SK-N-SH (cell line): ENCODE measurements around the gene PDIA3. TPM values are rescaled to one million over a fixed set of nuclear protein-coding genes. Genes with fewer than 3 reads are reported as not detected.

Source experiments
- CTCF ChIA-PET: fragments of 300-600, 350-600 bp; formaldehyde crosslinking; extraction: SDS; loops from one replicate; lab custom pipeline; 2021; lab: Yijun Ruan, JAX
- POLR2A ChIA-PET: fragments of 350-600 bp; sonication (Branson Sonifier 250); formaldehyde crosslinking; extraction: SDS; loops from one replicate; lab custom pipeline; 2020; ENCODE audit warnings: antibody characterized with exemption, inconsistent platforms; lab: Yijun Ruan, JAX
- DNase-seq: peaks from one replicate; pipeline ENCODE4 v3.0.0; 2012
- H2AFZ ChIP-seq: fragments of 200-600 bp; sonication (generic); 2 replicates; pipeline ENCODE4 v1.8.1; 2016; ENCODE audit warnings: antibody characterized with exemption, mild to moderate bottlenecking, low read depth
- H3F3A ChIP-seq: fragments of 200-600 bp; sonication (generic); replicated peaks from 2 replicates; pipeline ENCODE3; 2016; ENCODE audit warnings: antibody characterized with exemption, mild to moderate bottlenecking; ENCODE audit not compliant: insufficient read depth
- H3K27ac ChIP-seq, 2 experiments: fragments of 200-500 bp in 1 of 2; fragments of 200-600 bp in 1 of 2; sonication (Bioruptor generic) in 1 of 2; sonication (generic), shearing (Covaris generic) in 1 of 2; 2 replicates each; pipeline versions ENCODE4 v1.5.1 to v1.6.1; 2014 to 2016; ENCODE audit warnings: low read depth in 2 of 2, inconsistent platforms in 1 of 2, low read length in 1 of 2, mild to moderate bottlenecking in 1 of 2, mixed read lengths in 1 of 2
- H3K27me3 ChIP-seq: fragments of 200-600 bp; sonication (generic), shearing (Covaris generic); 2 replicates; pipeline ENCODE4 v1.6.1; 2016; ENCODE audit warnings: mixed run types; ENCODE audit not compliant: insufficient read depth
- H3K36me3 ChIP-seq, 2 experiments: fragments of 200-500 bp in 1 of 2; fragments of 200-600 bp in 1 of 2; sonication (Bioruptor generic) in 1 of 2; sonication (generic) in 1 of 2; replicated peaks in 1 of 2; 2 replicates each; pipeline versions ENCODE3 to v1.5.1; 2014 to 2016; ENCODE audit warnings: low read length in 1 of 2, mild to moderate bottlenecking in 1 of 2; ENCODE audit not compliant: insufficient read depth in 2 of 2, control insufficient read depth in 1 of 2
- H3K4me1 ChIP-seq, 2 experiments: fragments of 200-500 bp in 1 of 2; fragments of 200-600 bp in 1 of 2; sonication (Bioruptor generic) in 1 of 2; sonication (generic), shearing (Covaris generic) in 1 of 2; 2 replicates each; pipeline versions ENCODE4 v1.5.1 to v1.6.1; 2014 to 2016; ENCODE audit warnings: low read depth in 1 of 2, low read length in 1 of 2, mixed run types in 1 of 2; ENCODE audit not compliant: insufficient read depth in 2 of 2, control insufficient read depth in 1 of 2
- H3K4me2 ChIP-seq: fragments of 200-600 bp; sonication (generic), shearing (Covaris generic); 2 replicates; pipeline ENCODE4 v1.6.1; 2017; ENCODE audit warnings: mixed run types
- H3K4me3 ChIP-seq, 2 experiments: fragments of 200-500 bp in 1 of 2; fragments of 200-600 bp in 1 of 2; sonication (Bioruptor generic) in 1 of 2; sonication (generic), shearing (Covaris generic) in 1 of 2; 2 replicates each; pipeline versions ENCODE4 v1.5.1 to v1.8.1; 2014 to 2016; ENCODE audit warnings: low read depth in 2 of 2, inconsistent platforms in 1 of 2, low read length in 1 of 2, mild to moderate bottlenecking in 1 of 2, mixed read lengths in 1 of 2, moderate library complexity in 1 of 2
- H3K79me2 ChIP-seq: fragments of 200-600 bp; sonication (generic); 2 replicates; pipeline ENCODE4 v1.8.1; 2017; ENCODE audit warnings: mild to moderate bottlenecking; ENCODE audit not compliant: insufficient read depth
- H3K9ac ChIP-seq: fragments of 200-600 bp; sonication (generic); 2 replicates; pipeline ENCODE4 v1.6.1; 2017; ENCODE audit warnings: mixed run types
- H3K9me2 ChIP-seq: fragments of 200-600 bp; sonication (generic); 2 replicates; pipeline ENCODE4 v1.6.1; 2017; ENCODE audit warnings: mixed run types
- H3K9me3 ChIP-seq: fragments of 200-600 bp; sonication (generic); 2 replicates; pipeline ENCODE4 v1.6.1; 2017; ENCODE audit warnings: mixed run types, mild to moderate bottlenecking, moderate library complexity
- H4K20me1 ChIP-seq: fragments of 200-600 bp; sonication (generic); 2 replicates; pipeline ENCODE4 v1.6.1; 2017; ENCODE audit warnings: mild to moderate bottlenecking, mixed run types; ENCODE audit not compliant: insufficient read depth
- CTCF ChIP-seq: fragments of 200-600 bp; sonication (generic); IDR thresholded peaks from 2 replicates; pipeline ENCODE4 v1.6.1; 2017; ENCODE audit warnings: antibody characterized with exemption, mild to moderate bottlenecking, moderate library complexity
- ELF1 ChIP-seq: IDR thresholded peaks from 2 replicates; pipeline ENCODE4 v1.4.0; 2012
- EZH2phosphoT487 ChIP-seq: fragments of 200-600 bp; sonication (generic); IDR thresholded peaks from 2 replicates; pipeline ENCODE4 v1.6.1; 2017; ENCODE audit warnings: low read depth, mixed run types, mild to moderate bottlenecking, antibody characterized with exemption, moderate library complexity, borderline replicate concordance
- FOXM1 ChIP-seq: IDR thresholded peaks from 2 replicates; pipeline ENCODE4 v1.4.0; 2012; ENCODE audit warnings: low read depth, mild to moderate bottlenecking
- GATA2 ChIP-seq: sonication (generic); formaldehyde crosslinking; IDR thresholded peaks from 2 replicates; pipeline ENCODE4 v1.5.0; 2020; ENCODE audit warnings: mild to moderate bottlenecking, missing genetic modification reagents
- JUND ChIP-seq: IDR thresholded peaks from 2 replicates; pipeline ENCODE4 v1.4.0; 2012
- NFIC ChIP-seq: IDR thresholded peaks from 2 replicates; pipeline ENCODE4 v1.4.0; 2012; ENCODE audit warnings: borderline replicate concordance
- NRF1 ChIP-seq: IDR thresholded peaks from 2 replicates; pipeline ENCODE4 v1.6.1; 2012; ENCODE audit warnings: low read depth, mild to moderate bottlenecking, low read length
- POLR2AphosphoS5 ChIP-seq: IDR thresholded peaks from 2 replicates; pipeline ENCODE4 v1.6.1; 2012; ENCODE audit warnings: low read depth, low read length
- RAD21 ChIP-seq: IDR thresholded peaks from 2 replicates; pipeline ENCODE4 v1.6.1; 2012; ENCODE audit warnings: mild to moderate bottlenecking, low read length
- RFX5 ChIP-seq: IDR thresholded peaks from 2 replicates; pipeline ENCODE4 v1.6.1; 2012; ENCODE audit warnings: mild to moderate bottlenecking, improper control_type of control experiment, low read length
- RXRA ChIP-seq: IDR thresholded peaks from 2 replicates; pipeline ENCODE4 v1.4.0; 2012; ENCODE audit warnings: low read depth, mild to moderate bottlenecking, borderline replicate concordance
- SIN3A ChIP-seq: IDR thresholded peaks from 2 replicates; pipeline ENCODE4 v1.6.1; 2012; ENCODE audit warnings: low read depth, mild to moderate bottlenecking, low read length, moderate library complexity, borderline replicate concordance
- SMC3 ChIP-seq: IDR thresholded peaks from 2 replicates; pipeline ENCODE4 v1.6.1; 2012; ENCODE audit warnings: low read depth, low read length, improper control_type of control experiment
- TCF12 ChIP-seq: IDR thresholded peaks from 2 replicates; pipeline ENCODE4 v1.4.0; 2012
- WGBS: methylation state at CpG from one replicate; pipeline ENCODE4 v1.1.6; 2017; ENCODE audit warnings: low lambda C conversion rate; 5-methylcytosine and 5-hydroxymethylcytosine counted together
- polyA plus RNA-seq, 3 experiments: library from polyadenylated mRNA; depleted of rRNA; stranded (reverse); fragments of >200 nt; gene quantifications; 2 replicates each; pipeline ENCODE4 v1.2.3, GENCODE V29; 2012
- TF ChIP-seq, protein P1 (sequence below): IDR thresholded peaks from 2 replicates; pipeline ENCODE4 v1.4.0; 2012; ENCODE audit warnings: low read depth, borderline replicate concordance

The PDIA3 gene
- polyA plus RNA-seq, 1 of the 3 experiments (the other 2 are of a cell fraction) = 177 TPM

DNA sequence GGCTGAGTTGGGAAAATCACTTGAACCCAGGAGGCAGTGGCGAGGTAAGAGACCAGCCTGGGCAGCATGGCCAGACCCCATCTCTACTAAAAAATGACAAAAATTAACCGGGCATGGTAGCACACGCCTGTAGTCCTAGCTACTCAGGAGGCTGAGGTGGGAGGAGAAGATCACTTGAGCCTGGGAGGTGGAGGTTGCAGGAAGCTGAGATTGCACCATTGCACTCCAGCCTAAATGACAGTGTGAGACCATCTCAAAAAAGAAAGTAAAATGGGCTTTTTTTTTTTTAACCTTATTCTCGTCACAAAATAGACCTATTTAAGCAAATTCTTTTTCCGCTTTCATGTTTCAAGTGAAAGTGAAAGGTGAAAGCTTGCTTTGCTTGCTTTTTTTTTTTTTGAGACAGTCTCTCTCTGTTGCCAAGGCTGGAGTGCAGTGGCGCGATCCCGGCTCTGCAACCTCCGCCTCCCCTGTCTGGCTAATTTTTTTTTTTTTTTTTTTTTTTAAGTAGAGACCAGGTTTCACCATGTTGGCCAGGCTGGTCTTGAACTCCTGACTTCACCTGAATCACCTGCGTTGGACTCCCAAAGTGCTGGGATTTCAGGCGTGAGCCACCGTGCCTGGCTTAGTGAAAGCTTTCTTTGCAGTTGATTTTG, 3.6 kb downstream of the PDIA3 start:
- POLR2A ChIA-PET = no interaction called here
- H3K4me2 ChIP-seq = peak overlapping the region; percentile 90; the same call in 1 of the 2 replicates
- no peaks in the 10 kb centered on the region for H3F3A ChIP-seq

DNA sequence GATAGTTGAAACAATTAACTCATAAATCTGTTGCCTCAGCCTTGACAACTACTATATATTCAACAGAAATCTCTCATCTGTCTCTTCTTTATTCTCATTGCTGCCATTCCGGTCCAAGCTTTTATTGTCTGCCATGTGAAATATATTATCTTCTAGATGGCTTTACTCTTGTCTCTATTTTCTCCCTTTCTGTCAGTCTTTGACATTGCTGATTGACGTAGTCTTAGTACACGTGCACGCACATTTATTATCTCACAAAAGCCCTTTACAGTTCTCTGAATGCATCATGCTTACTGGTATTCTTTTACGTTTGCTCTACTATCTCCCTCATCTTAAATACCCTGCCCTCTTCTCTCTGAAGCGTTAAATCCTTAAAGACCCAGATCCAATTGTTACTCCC, 5.6 kb downstream of the PDIA3 start:
- Histone ChIP-seq H3K36me3 (peaks cover 24 to 41% of the 10 kb centered on the region in 2 experiments), H3K4me3 (no peak overlapping the region), H3K4me2 (no peak overlapping the region), H3K27me3 (no peaks in the 10 kb centered on the region), H3K27ac (no peak overlapping the region), H3K9ac (no peak overlapping the region), H3K4me1 (peaks cover 0 to 8% of the 10 kb centered on the region in 2 experiments; a peak in 2 of 4 replicates), H3K9me3 (no peaks in the 10 kb centered on the region), H2AFZ (no peak overlapping the region)
- DNase-seq = no peak
- 93% methylated on average over 6 of the region's 6 CpGs for WGBS
- no peak for TF ChIP-seq JUND
- no peak for TF ChIP-seq RXRA
- TF ChIP-seq SIN3A = no peak
- no peak for TF ChIP-seq EZH2phosphoT487
- no peak for TF ChIP-seq ELF1
- TF ChIP-seq NFIC = no peak
- no peak for TF ChIP-seq TCF12
- TF ChIP-seq SMC3 = no peak
- no peak for TF ChIP-seq POLR2AphosphoS5
- TF ChIP-seq GATA2 (CRISPR knock-in tag) = no peak
- TF ChIP-seq, protein P1, sequence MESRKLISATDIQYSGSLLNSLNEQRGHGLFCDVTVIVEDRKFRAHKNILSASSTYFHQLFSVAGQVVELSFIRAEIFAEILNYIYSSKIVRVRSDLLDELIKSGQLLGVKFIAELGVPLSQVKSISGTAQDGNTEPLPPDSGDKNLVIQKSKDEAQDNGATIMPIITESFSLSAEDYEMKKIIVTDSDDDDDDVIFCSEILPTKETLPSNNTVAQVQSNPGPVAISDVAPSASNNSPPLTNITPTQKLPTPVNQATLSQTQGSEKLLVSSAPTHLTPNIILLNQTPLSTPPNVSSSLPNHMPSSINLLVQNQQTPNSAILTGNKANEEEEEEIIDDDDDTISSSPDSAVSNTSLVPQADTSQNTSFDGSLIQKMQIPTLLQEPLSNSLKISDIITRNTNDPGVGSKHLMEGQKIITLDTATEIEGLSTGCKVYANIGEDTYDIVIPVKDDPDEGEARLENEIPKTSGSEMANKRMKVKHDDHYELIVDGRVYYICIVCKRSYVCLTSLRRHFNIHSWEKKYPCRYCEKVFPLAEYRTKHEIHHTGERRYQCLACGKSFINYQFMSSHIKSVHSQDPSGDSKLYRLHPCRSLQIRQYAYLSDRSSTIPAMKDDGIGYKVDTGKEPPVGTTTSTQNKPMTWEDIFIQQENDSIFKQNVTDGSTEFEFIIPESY = no peak
- TF ChIP-seq, all 33 proteins: peak for 0
- no peaks in the 10 kb centered on the region for H3F3A ChIP-seq
- H3K9me2 ChIP-seq = no peaks in the 10 kb centered on the region
- peaks cover 84% of the 10 kb centered on the region for H4K20me1 ChIP-seq
- ChIA-PET CTCF (interaction anchor here (2.3 kb wide), 1 partner anchor 18 kb away, joined by 8 read pairs; no protein-coding TSS in a partner anchor), POLR2A (no interaction called here)
- H3K79me2 ChIP-seq = peaks cover 100% of the 10 kb centered on the region

More for the DNA sequence above, 3.6 kb downstream of the PDIA3 start:
- peaks cover 14 to 34% of the 10 kb centered on the region in 2 experiments for H3K36me3 ChIP-seq
- H3K79me2 ChIP-seq = peaks cover 86% of the 10 kb centered on the region
- H3K4me1 ChIP-seq = peaks cover 0 to 8% of the 10 kb centered on the region in 2 experiments; a peak in 2 of 4 replicates
- no peaks in the 10 kb centered on the region for H3K9me2 ChIP-seq
- TF ChIP-seq FOXM1 (no peak), RAD21 (no peak), SMC3 (no peak), GATA2 (CRISPR knock-in tag) (no peak), POLR2AphosphoS5 (no peak), TCF12 (no peak), CTCF (no peak), NFIC (no peak), RXRA (no peak), RFX5 (no peak), ELF1 (no peak), NRF1 (no peak)
- TF ChIP-seq, protein P1 = no peak
- TF ChIP-seq, all 33 proteins: peak for 0
- H3K27ac ChIP-seq = no peak overlapping the region
- peaks cover 74% of the 10 kb centered on the region for H4K20me1 ChIP-seq
- H3K4me3 ChIP-seq = no peak overlapping the region
- 87% methylated on average over 12 of the region's 12 CpGs for WGBS
- H3K9ac ChIP-seq = no peak overlapping the region
- no peak overlapping the region for H2AFZ ChIP-seq
- H3K27me3 ChIP-seq = no peaks in the 10 kb centered on the region
- no peak for DNase-seq
- CTCF ChIA-PET = interaction anchor here (1.0 to 1.6 kb wide), 2 partner anchors 10 to 20 kb away, joined by 3 to 5 read pairs; no protein-coding TSS in a partner anchor
- H3K9me3 ChIP-seq = no peaks in the 10 kb centered on the region
